Keratinocyte (primary cell): ENCODE measurements around the gene ICAM2. TPM values are rescaled to one million over a fixed set of nuclear protein-coding genes. Genes with fewer than 3 reads are reported as not detected.

Source experiments
- DNase-seq: peaks from one replicate; pipeline ENCODE4 v3.0.0-alpha.2; 2011; ENCODE audit warnings: low read depth, missing footprints, low spot score
- FAIRE-seq: peaks from 2 replicates; lab custom pipeline; 2011; peaks lifted over from hg19 to GRCh38; lab: Jason Lieb, UNC
- H2AFZ ChIP-seq: 2 replicates; pipeline ENCODE4 v1.6.0; 2012; ENCODE audit warnings: low read length, control low read depth, inconsistent platforms; ENCODE audit not compliant: control insufficient read depth
- H3K27ac ChIP-seq: 2 replicates; pipeline ENCODE4 v1.5.1; 2011; ENCODE audit warnings: low read length; ENCODE audit not compliant: control insufficient read depth, insufficient read depth
- H3K27me3 ChIP-seq: 3 replicates; pipeline ENCODE4 v1.6.0; 2011; ENCODE audit warnings: low read length; ENCODE audit not compliant: control insufficient read depth, insufficient read depth; ENCODE audit errors: extremely low read depth
- H3K36me3 ChIP-seq, 2 experiments: 2 replicates in 1 of 2; 3 replicates in 1 of 2; pipeline ENCODE4 v1.5.1; 2011; ENCODE audit warnings: low read length in 2 of 2, mild to moderate bottlenecking in 1 of 2; ENCODE audit not compliant: control insufficient read depth in 2 of 2, insufficient read depth in 2 of 2; ENCODE audit errors: extremely low read depth in 1 of 2
- H3K4me1 ChIP-seq: 3 replicates; pipeline ENCODE4 v1.5.1; 2011; ENCODE audit warnings: low read length; ENCODE audit not compliant: control insufficient read depth, insufficient read depth; ENCODE audit errors: extremely low read depth
- H3K4me2 ChIP-seq: 3 replicates; pipeline ENCODE4 v1.6.0; 2011; ENCODE audit warnings: low read depth, low read length; ENCODE audit not compliant: control insufficient read depth, insufficient read depth; ENCODE audit errors: extremely low read depth
- H3K4me3 ChIP-seq, 3 experiments: fragments of 200-600 bp in 1 of 3; sonication (generic) in 1 of 3; 2 replicates in 2 of 3; 3 replicates in 1 of 3; pipeline ENCODE4 v1.5.1; 2011 to 2016; ENCODE audit warnings: low read length in 3 of 3, mild to moderate bottlenecking in 3 of 3, control low read depth in 2 of 3, inconsistent platforms in 1 of 3, low read depth in 1 of 3, mixed read lengths in 1 of 3, mixed run types in 1 of 3, moderate library complexity in 1 of 3; ENCODE audit not compliant: control insufficient read depth in 2 of 3, insufficient read depth in 2 of 3; ENCODE audit errors: extremely low read depth in 1 of 3
- H3K79me2 ChIP-seq: 2 replicates; pipeline ENCODE4 v1.6.0; 2012; ENCODE audit warnings: low read length; ENCODE audit not compliant: control insufficient read depth, insufficient read depth
- H3K9ac ChIP-seq: 3 replicates; pipeline ENCODE4 v1.6.0; 2011; ENCODE audit warnings: low read length; ENCODE audit not compliant: control insufficient read depth, insufficient read depth; ENCODE audit errors: extremely low read depth
- H3K9me1 ChIP-seq: 3 replicates; pipeline ENCODE4 v1.6.0; 2011; ENCODE audit warnings: low read length; ENCODE audit not compliant: control insufficient read depth, insufficient read depth; ENCODE audit errors: extremely low read depth
- H3K9me3 ChIP-seq: 2 replicates; pipeline ENCODE4 v1.5.1; 2012; ENCODE audit warnings: low read depth, low read length; ENCODE audit not compliant: control insufficient read depth
- H4K20me1 ChIP-seq: 3 replicates; pipeline ENCODE4 v1.6.0; 2011; ENCODE audit warnings: low read length; ENCODE audit not compliant: control insufficient read depth, insufficient read depth; ENCODE audit errors: extremely low read depth
- EZH2 ChIP-seq: IDR thresholded peaks from one replicate; pipeline ENCODE4 v1.6.1; 2012; ENCODE audit warnings: inconsistent platforms, mild to moderate bottlenecking, low read length, moderate library complexity
- dilution Hi-C: fragments of 300-500 bp; cut with MboI; formaldehyde crosslinking; loops from one replicate; pipeline ENCODE4 v1.7.0; 2020; ENCODE audit warnings: low sequenced_read_pairs; ENCODE audit not compliant: extremely low pct_ligation_motif_present
- polyA plus RNA-seq, 5 experiments: library from polyadenylated mRNA; depleted of rRNA in 3 of 5; stranded (reverse) in 3 of 5; stranded (forward) in 1 of 5; unstranded in 1 of 5; fragments of >200 nt; gene quantifications; 1 replicate in 1 of 5; 2 replicates in 3 of 5; 3 replicates in 1 of 5; pipeline versions ENCODE4 v1.2.1 to v1.2.3, GENCODE V29; 2011 to 2012; ENCODE audit warnings: missing spikeins in 2 of 5, low read depth in 1 of 5, low replicate concordance in 1 of 5
- TF ChIP-seq, protein P1 (sequence below), 3 experiments: IDR thresholded peaks in 1 of 3; conservative IDR thresholded peaks in 1 of 3; optimal IDR thresholded peaks in 1 of 3; 2 replicates in 2 of 3; 3 replicates in 1 of 3; pipeline versions ENCODE3 to v1.5.1; 2011; ENCODE audit warnings: low read length in 3 of 3, mild to moderate bottlenecking in 3 of 3, moderate library complexity in 2 of 3, control low read depth in 1 of 3, inconsistent platforms in 1 of 3; ENCODE audit not compliant: insufficient read depth in 2 of 3; ENCODE audit errors: extremely low read depth in 1 of 3

ICAM2 gene
- polyA plus RNA-seq, 1 donor (not counting 4 experiments of a cell fraction or from before 2014, with no cell fraction given), result 0.09 TPM

DNA sequence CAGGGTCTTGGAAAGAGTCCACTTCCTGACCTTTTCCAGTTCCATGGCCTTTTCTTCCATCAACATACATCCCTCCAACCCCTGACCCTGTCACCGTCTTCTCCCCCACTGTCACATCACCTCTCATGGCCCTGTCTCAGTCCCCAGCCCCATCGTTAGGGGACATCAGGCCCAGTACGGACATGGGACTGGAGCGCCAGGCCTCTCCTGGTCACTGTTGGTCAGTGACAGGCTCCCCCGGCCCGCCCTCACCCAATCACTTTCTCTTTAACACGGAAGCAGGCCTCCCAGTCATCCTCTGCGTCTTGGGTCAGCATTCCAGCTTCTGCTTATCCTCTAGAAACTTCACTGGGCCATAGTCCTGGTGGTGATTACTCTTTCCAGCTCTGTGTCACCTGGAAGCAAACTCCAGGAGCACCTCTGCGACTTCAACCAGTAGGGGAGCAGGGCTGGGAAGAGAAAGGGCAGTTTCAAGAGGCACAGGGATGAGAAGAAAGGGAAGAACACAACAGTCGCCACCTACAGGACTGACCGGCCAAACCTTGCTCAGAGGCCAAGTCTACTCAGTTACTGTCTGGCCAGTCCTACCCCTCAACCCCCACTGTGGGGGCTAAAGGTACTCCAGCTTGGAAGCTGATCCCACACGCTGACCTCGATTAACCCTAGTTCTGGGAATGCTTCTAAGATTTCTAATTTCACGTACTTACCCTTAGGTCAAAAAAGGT is 15.9 kb upstream of the ICAM2 start:
- no peaks in the 10 kb centered on the region for H3K79me2 ChIP-seq
- H3K36me3 ChIP-seq, result peaks cover 0 to 9% of the 10 kb centered on the region in 2 experiments
- no peak for DNase-seq
- H4K20me1 ChIP-seq, result no peaks in the 10 kb centered on the region
- no peaks in the 10 kb centered on the region for H3K9me1 ChIP-seq
- H3K4me3 ChIP-seq, result no peak overlapping the region
- no peaks in the 10 kb centered on the region for H3K9me3 ChIP-seq
- H3K9ac ChIP-seq, result no peak overlapping the region
- no peak for FAIRE-seq
- peaks cover 9% of the 10 kb centered on the region for H3K4me1 ChIP-seq
- no peak overlapping the region for H3K27ac ChIP-seq
- TF ChIP-seq, protein P1, sequence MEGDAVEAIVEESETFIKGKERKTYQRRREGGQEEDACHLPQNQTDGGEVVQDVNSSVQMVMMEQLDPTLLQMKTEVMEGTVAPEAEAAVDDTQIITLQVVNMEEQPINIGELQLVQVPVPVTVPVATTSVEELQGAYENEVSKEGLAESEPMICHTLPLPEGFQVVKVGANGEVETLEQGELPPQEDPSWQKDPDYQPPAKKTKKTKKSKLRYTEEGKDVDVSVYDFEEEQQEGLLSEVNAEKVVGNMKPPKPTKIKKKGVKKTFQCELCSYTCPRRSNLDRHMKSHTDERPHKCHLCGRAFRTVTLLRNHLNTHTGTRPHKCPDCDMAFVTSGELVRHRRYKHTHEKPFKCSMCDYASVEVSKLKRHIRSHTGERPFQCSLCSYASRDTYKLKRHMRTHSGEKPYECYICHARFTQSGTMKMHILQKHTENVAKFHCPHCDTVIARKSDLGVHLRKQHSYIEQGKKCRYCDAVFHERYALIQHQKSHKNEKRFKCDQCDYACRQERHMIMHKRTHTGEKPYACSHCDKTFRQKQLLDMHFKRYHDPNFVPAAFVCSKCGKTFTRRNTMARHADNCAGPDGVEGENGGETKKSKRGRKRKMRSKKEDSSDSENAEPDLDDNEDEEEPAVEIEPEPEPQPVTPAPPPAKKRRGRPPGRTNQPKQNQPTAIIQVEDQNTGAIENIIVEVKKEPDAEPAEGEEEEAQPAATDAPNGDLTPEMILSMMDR (optimal IDR thresholded peaks at IDR 0.05 in 1 of 3, IDR thresholded peaks at IDR 0.05 in 1 of 3, conservative IDR thresholded peaks at IDR 0.05 in 1 of 3; ENCODE audit: extremely low read depth in 1 of 3, insufficient read depth in 2 of 3, low read length in 3 of 3), result peak in 2 of 3 experiments; percentile 9 to 50
- no peak for TF ChIP-seq EZH2
- H2AFZ ChIP-seq, result no peak overlapping the region
- dilution Hi-C loops, result no loop called here
- no peaks in the 10 kb centered on the region for H3K27me3 ChIP-seq
- no peak overlapping the region for H3K4me2 ChIP-seq

DNA sequence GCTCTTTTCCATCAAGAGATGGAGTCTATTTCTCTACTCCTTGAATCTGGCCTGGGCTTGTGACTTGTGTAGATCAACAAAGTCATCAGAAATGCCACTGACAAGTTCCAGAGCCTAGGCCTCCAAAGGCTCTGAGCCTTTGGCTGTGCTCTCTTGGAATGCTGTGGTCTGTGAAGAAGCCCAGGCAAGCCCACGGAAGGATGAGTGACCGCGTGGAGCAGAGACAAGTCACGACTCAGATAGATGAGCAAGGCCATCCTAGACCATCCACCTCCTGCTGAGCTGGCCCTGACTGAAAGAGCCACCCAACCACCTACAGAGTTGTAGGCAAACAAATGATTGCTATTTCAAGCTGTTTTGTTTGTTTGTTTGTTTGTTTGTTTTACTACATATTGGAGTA is 11.6 kb upstream of the ICAM2 start:
- Histone ChIP-seq H3K9me1 (no peaks in the 10 kb centered on the region), H3K36me3 (no peaks in the 10 kb centered on the region), H3K79me2 (no peaks in the 10 kb centered on the region), H3K9ac (no peak overlapping the region), H3K27me3 (no peaks in the 10 kb centered on the region), H3K4me3 (no peak overlapping the region), H3K27ac (no peak overlapping the region), H4K20me1 (no peaks in the 10 kb centered on the region), H3K4me1 (peaks cover 14% of the 10 kb centered on the region), H3K4me2 (peak overlapping the region; percentile 8), H2AFZ (no peak overlapping the region), H3K9me3 (no peaks in the 10 kb centered on the region)
- dilution Hi-C loops, result no loop called here
- TF ChIP-seq EZH2, result no peak
- TF ChIP-seq, protein P1 (optimal IDR thresholded peaks at IDR 0.05 in 1 of 3, IDR thresholded peaks at IDR 0.05 in 1 of 3, conservative IDR thresholded peaks at IDR 0.05 in 1 of 3; ENCODE audit: extremely low read depth in 1 of 3, insufficient read depth in 2 of 3, low read length in 3 of 3), result no peak
- FAIRE-seq, result peak; percentile 92
- peak; percentile 79 for DNase-seq
